Measurements from ENCODE around the gene C16orf74.

DNA sequence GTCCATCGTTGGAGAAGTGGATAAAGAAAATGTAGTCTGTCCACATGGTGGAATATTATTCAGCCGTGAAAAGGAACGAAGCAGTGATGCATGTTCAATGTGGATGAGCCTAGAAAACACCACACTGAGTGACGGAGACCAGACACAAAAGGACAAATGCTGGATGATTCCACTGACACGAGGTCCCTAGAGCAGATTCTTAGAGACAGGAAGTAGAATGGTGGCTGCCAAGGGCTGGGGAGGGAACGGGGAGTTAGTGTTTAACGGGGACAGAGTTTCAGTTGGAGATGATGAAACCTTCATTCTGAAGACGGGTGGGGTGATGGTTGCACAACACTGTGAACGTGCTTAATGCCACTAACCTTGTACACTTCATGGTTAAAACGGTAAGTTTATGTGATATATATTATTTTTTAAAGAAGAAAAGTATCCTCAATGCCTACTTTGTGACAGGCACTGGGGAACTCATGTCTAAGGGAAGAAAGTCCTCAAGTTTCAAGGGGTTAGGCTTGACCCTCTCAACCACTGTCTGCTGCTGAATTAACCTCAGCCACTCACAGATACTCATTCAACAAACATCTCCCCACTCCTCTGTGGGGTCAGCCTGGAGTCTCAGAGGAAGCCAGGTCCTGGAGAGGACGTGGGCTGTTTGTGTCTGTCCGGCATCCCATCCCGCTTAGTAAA lies 17.6 kb downstream of the C16orf74 start:
- TF ChIP-seq, protein P1, sequence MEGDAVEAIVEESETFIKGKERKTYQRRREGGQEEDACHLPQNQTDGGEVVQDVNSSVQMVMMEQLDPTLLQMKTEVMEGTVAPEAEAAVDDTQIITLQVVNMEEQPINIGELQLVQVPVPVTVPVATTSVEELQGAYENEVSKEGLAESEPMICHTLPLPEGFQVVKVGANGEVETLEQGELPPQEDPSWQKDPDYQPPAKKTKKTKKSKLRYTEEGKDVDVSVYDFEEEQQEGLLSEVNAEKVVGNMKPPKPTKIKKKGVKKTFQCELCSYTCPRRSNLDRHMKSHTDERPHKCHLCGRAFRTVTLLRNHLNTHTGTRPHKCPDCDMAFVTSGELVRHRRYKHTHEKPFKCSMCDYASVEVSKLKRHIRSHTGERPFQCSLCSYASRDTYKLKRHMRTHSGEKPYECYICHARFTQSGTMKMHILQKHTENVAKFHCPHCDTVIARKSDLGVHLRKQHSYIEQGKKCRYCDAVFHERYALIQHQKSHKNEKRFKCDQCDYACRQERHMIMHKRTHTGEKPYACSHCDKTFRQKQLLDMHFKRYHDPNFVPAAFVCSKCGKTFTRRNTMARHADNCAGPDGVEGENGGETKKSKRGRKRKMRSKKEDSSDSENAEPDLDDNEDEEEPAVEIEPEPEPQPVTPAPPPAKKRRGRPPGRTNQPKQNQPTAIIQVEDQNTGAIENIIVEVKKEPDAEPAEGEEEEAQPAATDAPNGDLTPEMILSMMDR (IDR thresholded peaks at IDR 0.05 in 4 of 5, conservative IDR thresholded peaks at IDR 0.05 in 1 of 5), result no peak
- no peak for TF ChIP-seq POLR2A (IDR thresholded peaks at IDR 0.05)

All from gastrocnemius medialis (tissue), 4 donors.